Colonic mucosa (tissue), 4 donors: Measurements from ENCODE around the gene MFRP. TPM values are rescaled to one million over a fixed set of nuclear protein-coding genes. Genes with fewer than 3 reads are reported as not detected.
A peak's percentile ranks its signal among the peaks of the same experiment; 100 is the strongest.

Experiments
- DNase-seq: peaks from one replicate; pipeline ENCODE4 v3.0.0-alpha.2; 2020
- H3K27ac ChIP-seq: fragments of 200-600 bp; one replicate; pipeline ENCODE4 v1.8.0; 2021
- H3K27me3 ChIP-seq: fragments of 200-600 bp; one replicate; pipeline ENCODE4 v1.8.0; 2021
- H3K36me3 ChIP-seq: fragments of 200-600 bp; one replicate; pipeline ENCODE4 v1.8.0; 2021
- H3K4me1 ChIP-seq: fragments of 200-600 bp; one replicate; pipeline ENCODE4 v1.8.0; 2021; ENCODE audit warnings: mild to moderate bottlenecking
- H3K4me3 ChIP-seq: fragments of 200-600 bp; one replicate; pipeline ENCODE4 v1.8.0; 2021
- H3K9ac ChIP-seq, 2 donors: one replicate each; pipeline ENCODE4 v1.7.0; 2013; ENCODE audit warnings: control low read depth in 2 of 2, low read depth in 2 of 2, low read length in 2 of 2
- H3K9me3 ChIP-seq: fragments of 200-600 bp; one replicate; pipeline ENCODE4 v1.8.0; 2021
- CTCF ChIP-seq: fragments of 200-600 bp; IDR thresholded peaks from one replicate; pipeline ENCODE4 v1.8.0; 2022; ENCODE audit warnings: antibody characterized with exemption, mild to moderate bottlenecking
- intact Hi-C: fragments of 100-400 bp; cut with DNase I; formaldehyde crosslinking; loops from one replicate; pipeline ENCODE4 v1.14.1; 2022
- total RNA-seq, 2 donors: library from RNA; stranded (reverse); fragmentation: NEBNext Ultra II Directional in 1 of 2; extraction: Animal tissue kit (Norgen Biotek cat#: 25700) in 1 of 2; gene quantifications; one replicate each; pipeline ENCODE4 v1.2.1, GENCODE V29; 2021
- donor health status: healthy.
- donor health status: DM: no; HTN: no; CAD: no.
- donor health status: DM: no; HTN: no; CAD: no.

Gene MFRP
- total RNA-seq, 2 donors from 2014 or later = not detected

GRCh38 chr11:119382101-119382500, 35.6 kb upstream of the MFRP start:
- DNase-seq = no peak
- peak overlapping the region in 1 of 2 donors; percentile 68 for H3K9ac ChIP-seq
- peak overlapping the region; percentile 51 for H3K4me3 ChIP-seq
- intact Hi-C loops = no loop called here
- H3K27ac ChIP-seq = no peak overlapping the region
- TF ChIP-seq CTCF = no peak
- no peaks in the 10 kb centered on the region for H3K36me3 ChIP-seq
- no peaks in the 10 kb centered on the region for H3K4me1 ChIP-seq
- no peaks in the 10 kb centered on the region for H3K9me3 ChIP-seq
- no peaks in the 10 kb centered on the region for H3K27me3 ChIP-seq

- no peak within 1 kb of the TSS for H3K27ac ChIP-seq
- intact Hi-C loops = no loop called here
- no peaks in the 10 kb centered on the region for H3K9me3 ChIP-seq
- H3K4me1 ChIP-seq = no peaks in the 10 kb centered on the region
- TF ChIP-seq CTCF = peak; percentile 87
- peak within 1 kb of the TSS; percentile 51 for H3K4me3 ChIP-seq
- H3K9ac ChIP-seq = peak within 1 kb of the TSS; percentile 60 to 68
- peak; percentile 97 for DNase-seq
- H3K27me3 ChIP-seq = no peaks in the 10 kb centered on the region
- no peaks in the 10 kb centered on the region for H3K36me3 ChIP-seq
These were observed 34.9 kb upstream of the MFRP start, which contains the start of gene USP2 for GRCh38 chr11:119381181-119381988. TSS of gene USP2 (minus strand) at chr11:119381690. CDS start at chr11:119373480, 8,210 bp downstream.

DNA sequence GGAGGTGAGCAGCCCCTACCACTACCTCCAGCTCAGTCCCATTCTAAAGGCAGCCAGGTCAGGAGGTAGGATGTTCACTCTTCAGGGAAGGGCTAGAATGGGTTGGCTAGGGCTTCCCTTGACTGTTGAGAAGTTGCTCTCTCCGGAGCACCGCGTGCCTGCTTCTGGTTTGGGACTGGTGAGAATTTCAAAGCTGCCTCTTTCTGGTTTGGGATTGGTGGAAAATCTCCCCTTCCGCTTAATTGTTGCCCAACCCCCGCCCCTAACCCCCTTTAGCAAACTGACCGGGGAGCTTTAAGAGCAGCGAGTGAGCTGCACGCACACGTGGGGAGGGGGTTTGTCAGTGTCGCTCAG, 34.3 kb upstream of the MFRP start:
- no peaks in the 10 kb centered on the region for H3K27me3 ChIP-seq
- peak overlapping the region in 1 of 2 donors; percentile 68 for H3K9ac ChIP-seq
- H3K36me3 ChIP-seq = no peaks in the 10 kb centered on the region
- no peaks in the 10 kb centered on the region for H3K9me3 ChIP-seq
- no peak for TF ChIP-seq CTCF
- no peak overlapping the region for H3K27ac ChIP-seq
- H3K4me1 ChIP-seq = no peaks in the 10 kb centered on the region
- no peak for DNase-seq
- intact Hi-C loops = no loop called here
- H3K4me3 ChIP-seq = peak overlapping the region; percentile 51

- H3K9ac ChIP-seq = no peak overlapping the region
- H3K27ac ChIP-seq = no peak overlapping the region
- no peaks in the 10 kb centered on the region for H3K36me3 ChIP-seq
- no peak for TF ChIP-seq CTCF
- no peaks in the 10 kb centered on the region for H3K27me3 ChIP-seq
- H3K9me3 ChIP-seq = no peaks in the 10 kb centered on the region
- H3K4me3 ChIP-seq = no peak overlapping the region
- DNase-seq = no peak
- intact Hi-C loops = no loop called here
- H3K4me1 ChIP-seq = no peaks in the 10 kb centered on the region
These were observed 33.8 kb upstream of the MFRP start for GRCh38 chr11:119380160-119380826.

GRCh38 chr11:119378851-119379465, 32.5 kb upstream of the MFRP start:
- Histone ChIP-seq H3K27ac (no peak overlapping the region), H3K27me3 (no peaks in the 10 kb centered on the region), H3K4me1 (no peaks in the 10 kb centered on the region)

More at GRCh38 chr11:119378851-119379465, 32.5 kb upstream of the MFRP start:
- intact Hi-C loops = no loop called here
- no peaks in the 10 kb centered on the region for H3K9me3 ChIP-seq
- no peaks in the 10 kb centered on the region for H3K36me3 ChIP-seq
- TF ChIP-seq CTCF = no peak
- H3K9ac ChIP-seq = no peak overlapping the region
- DNase-seq = no peak
- no peak overlapping the region for H3K4me3 ChIP-seq
